Right lobe of liver (tissue), 6 donors: ENCODE measurements around the gene PTPRD. TPM values are rescaled to one million over a fixed set of nuclear protein-coding genes. Genes with fewer than 3 reads are reported as not detected.
A peak's percentile ranks its signal among the peaks of the same experiment; 100 is the strongest.

Experiments used
- ATAC-seq, 4 donors: fragments of 200-7000 bp; cut with Tn5 transposase; one replicate each; pipeline ENCODE4 v1.9.1; 2020; ENCODE audit warnings: mild to moderate bottlenecking in 4 of 4, moderate library complexity in 4 of 4
- DNase-seq, 3 donors: peaks; one replicate each; pipeline ENCODE4 v3.0.0-alpha.2; 2020
- H3K27ac ChIP-seq, 3 donors: fragments of 200-600 bp; one replicate each; pipeline ENCODE4 v1.8.0; 2022
- H3K27me3 ChIP-seq, 2 donors: fragments of 200-600 bp; one replicate each; pipeline ENCODE4 v1.8.0; 2022
- H3K36me3 ChIP-seq, 4 donors: fragments of 200-600 bp; sonication (generic) in 1 of 4; one replicate each; pipeline versions ENCODE4 v1.5.1 to v1.8.0; 2017 to 2022; ENCODE audit warnings: control low read depth in 1 of 4
- H3K4me1 ChIP-seq, 4 donors: fragments of 200-600 bp; sonication (generic) in 1 of 4; one replicate each; pipeline versions ENCODE4 v1.5.1 to v1.8.0; 2017 to 2022; ENCODE audit warnings: control low read depth in 1 of 4
- H3K4me3 ChIP-seq, 3 donors: fragments of 200-600 bp; one replicate each; pipeline ENCODE4 v1.8.0; 2022
- H3K9me3 ChIP-seq, 4 donors: fragments of 200-600 bp; sonication (generic) in 1 of 4; one replicate each; pipeline versions ENCODE4 v1.5.1 to v1.8.0; 2017 to 2022; ENCODE audit warnings: control low read depth in 1 of 4
- POLR2A ChIP-seq: fragments of 450-650 bp; IDR thresholded peaks from one replicate; pipeline ENCODE4 v1.6.1; 2017; ENCODE audit warnings: antibody characterized with exemption, mild to moderate bottlenecking
- WGBS: methylation state at CpG from one replicate; pipeline ENCODE4 v1.1.6; 2018; ENCODE audit warnings: low coverage, low lambda C conversion rate; ENCODE audit not compliant: insufficient coverage; ENCODE audit errors: missing lambda C conversion rate; 5-methylcytosine and 5-hydroxymethylcytosine counted together
- intact Hi-C, 2 donors: fragments of 100-400 bp; cut with DNase I; formaldehyde crosslinking; loops; one replicate each; pipeline versions ENCODE4 v1.11.2 to v1.14.1; 2022
- total RNA-seq, 6 experiments: library from RNA; depleted of rRNA in 2 of 6; stranded (reverse); fragments of >200 nt in 2 of 6; fragmentation: NEBNext Ultra II Directional in 3 of 6; extraction: Animal tissue kit (Norgen Biotek cat#: 25700) in 3 of 6; gene quantifications; one replicate each; pipeline versions ENCODE4 v1.1.0 to v1.2.4, GENCODE V29; 2016 to 2023
- TF ChIP-seq, protein P1 (sequence below), 4 donors: fragments of 200-600 bp in 3 of 4; fragments of 450-650 bp in 1 of 4; IDR thresholded peaks; one replicate each; pipeline versions ENCODE4 v1.5.1 to v1.8.0; 2016 to 2022; ENCODE audit warnings: antibody characterized with exemption in 4 of 4, mild to moderate bottlenecking in 2 of 4
- donor health status: DM: no; HTN: yes; CAD: no.
- donor health status: DM: no; HTN: no; CAD: no.
- donor health status: DM: no; HTN: no; CAD: no.
- donor health status: DM: no; HTN: yes; CAD: no.
- donor health status: DM: no; HTN: yes; CAD: no.

The PTPRD gene
- total RNA-seq, 6 experiments from 2014 or later: 5.4 to 29.8 (median 13.9) TPM

- TF ChIP-seq POLR2A: no peak
- TF ChIP-seq, protein P1, sequence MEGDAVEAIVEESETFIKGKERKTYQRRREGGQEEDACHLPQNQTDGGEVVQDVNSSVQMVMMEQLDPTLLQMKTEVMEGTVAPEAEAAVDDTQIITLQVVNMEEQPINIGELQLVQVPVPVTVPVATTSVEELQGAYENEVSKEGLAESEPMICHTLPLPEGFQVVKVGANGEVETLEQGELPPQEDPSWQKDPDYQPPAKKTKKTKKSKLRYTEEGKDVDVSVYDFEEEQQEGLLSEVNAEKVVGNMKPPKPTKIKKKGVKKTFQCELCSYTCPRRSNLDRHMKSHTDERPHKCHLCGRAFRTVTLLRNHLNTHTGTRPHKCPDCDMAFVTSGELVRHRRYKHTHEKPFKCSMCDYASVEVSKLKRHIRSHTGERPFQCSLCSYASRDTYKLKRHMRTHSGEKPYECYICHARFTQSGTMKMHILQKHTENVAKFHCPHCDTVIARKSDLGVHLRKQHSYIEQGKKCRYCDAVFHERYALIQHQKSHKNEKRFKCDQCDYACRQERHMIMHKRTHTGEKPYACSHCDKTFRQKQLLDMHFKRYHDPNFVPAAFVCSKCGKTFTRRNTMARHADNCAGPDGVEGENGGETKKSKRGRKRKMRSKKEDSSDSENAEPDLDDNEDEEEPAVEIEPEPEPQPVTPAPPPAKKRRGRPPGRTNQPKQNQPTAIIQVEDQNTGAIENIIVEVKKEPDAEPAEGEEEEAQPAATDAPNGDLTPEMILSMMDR (IDR thresholded peaks at IDR 0.05): no peak
- Histone ChIP-seq H3K4me1 (no peaks in the 10 kb centered on the region), H3K9me3 (no peaks in the 10 kb centered on the region), H3K4me3 (no peak overlapping the region), H3K27me3 (no peaks in the 10 kb centered on the region), H3K36me3 (no peaks in the 10 kb centered on the region), H3K27ac (no peak overlapping the region)
- no peak for DNase-seq
- no peak for ATAC-seq
- intact Hi-C loops: no loop called here
- WGBS: 74% methylated on average over 7 of the region's 7 CpGs
Measured at GRCh38 chr9:8673830-8674229, 1939.0 kb downstream of the PTPRD start.

- no peaks in the 10 kb centered on the region for H3K9me3 ChIP-seq
- H3K4me1 ChIP-seq: no peaks in the 10 kb centered on the region
- H3K27ac ChIP-seq: no peak overlapping the region
- DNase-seq (no peak), ATAC-seq (no peak)
- WGBS: 62% methylated on average over 2 of the region's 2 CpGs
- H3K27me3 ChIP-seq: no peaks in the 10 kb centered on the region
- TF ChIP-seq, protein P1 (IDR thresholded peaks at IDR 0.05): no peak
- no peak for TF ChIP-seq POLR2A
- intact Hi-C loops: no loop called here
- no peaks in the 10 kb centered on the region for H3K36me3 ChIP-seq
- no peak overlapping the region for H3K4me3 ChIP-seq
Measured at GRCh38 chr9:8670751-8671150, 1942.1 kb downstream of the PTPRD start.

DNA sequence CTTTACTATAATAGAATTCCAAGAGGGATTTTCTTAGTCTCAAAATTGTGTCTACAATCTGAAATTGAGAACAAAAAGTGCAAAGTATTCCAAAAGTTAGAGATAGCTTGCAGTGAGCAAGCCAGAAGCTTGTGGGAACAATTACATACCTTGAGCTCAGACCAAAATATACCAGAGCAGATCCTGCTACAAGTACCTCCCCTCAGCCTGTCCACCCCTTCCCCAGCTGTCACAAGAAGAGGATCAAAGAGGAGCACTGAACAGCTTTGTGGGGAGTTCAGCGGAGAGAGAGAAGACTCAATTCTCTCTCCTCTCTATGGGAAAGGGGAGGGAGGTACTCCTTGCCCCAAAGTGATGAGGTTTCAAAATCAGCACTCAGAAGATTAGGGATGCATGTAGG is 1944.1 kb downstream of the PTPRD start:
- DNase-seq (no peak), ATAC-seq (no peak)
- WGBS: 100% methylated on average over 1 of the region's 1 CpG
- Histone ChIP-seq H3K27ac (no peak overlapping the region), H3K36me3 (no peaks in the 10 kb centered on the region), H3K4me1 (no peaks in the 10 kb centered on the region), H3K4me3 (no peak overlapping the region), H3K9me3 (no peaks in the 10 kb centered on the region), H3K27me3 (no peaks in the 10 kb centered on the region)
- TF ChIP-seq, protein P1 (IDR thresholded peaks at IDR 0.05): no peak
- TF ChIP-seq POLR2A: no peak
- intact Hi-C loops: no loop called here

- no peaks in the 10 kb centered on the region for H3K9me3 ChIP-seq
- H3K27me3 ChIP-seq: no peaks in the 10 kb centered on the region
- no peak overlapping the region for H3K4me3 ChIP-seq
- 79% methylated on average over 3 of the region's 3 CpGs for WGBS
- ATAC-seq: no peak
- H3K4me1 ChIP-seq: no peaks in the 10 kb centered on the region
- no peak for DNase-seq
- no peaks in the 10 kb centered on the region for H3K36me3 ChIP-seq
- no peak overlapping the region for H3K27ac ChIP-seq
- intact Hi-C loops: no loop called here
- no peak for TF ChIP-seq POLR2A
- TF ChIP-seq, protein P1 (IDR thresholded peaks at IDR 0.05): no peak
Measured at GRCh38 chr9:8668231-8668630, 1944.6 kb downstream of the PTPRD start.

DNA sequence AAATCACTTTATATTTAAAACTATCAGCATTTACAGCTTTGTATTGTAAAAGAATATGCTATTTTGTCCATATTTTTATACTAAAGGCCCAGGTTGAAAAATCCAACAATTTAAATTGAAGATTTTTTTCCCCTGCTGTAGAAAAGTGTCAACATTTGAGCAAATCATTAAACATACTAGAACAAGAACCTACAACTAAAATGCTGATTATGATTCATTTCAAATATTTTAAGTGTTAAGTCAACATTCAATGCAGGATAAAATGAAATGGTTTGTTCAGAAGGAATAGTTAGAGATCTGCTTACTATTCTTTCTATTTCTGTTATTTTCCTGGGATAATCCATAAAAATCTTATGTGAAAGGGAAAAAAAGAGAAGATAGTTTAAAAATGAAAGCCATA is 1946.7 kb downstream of the PTPRD start:
- H3K36me3 ChIP-seq: no peaks in the 10 kb centered on the region
- peaks cover 0 to 2% (median under 1%) of the 10 kb centered on the region in 4 donors for H3K4me1 ChIP-seq
- intact Hi-C loops: no loop called here
- H3K4me3 ChIP-seq: no peak overlapping the region
- ATAC-seq (peak in 1 of 4 donors; percentile 51), DNase-seq (no peak)
- H3K9me3 ChIP-seq: no peaks in the 10 kb centered on the region
- TF ChIP-seq, protein P1 (IDR thresholded peaks at IDR 0.05): no peak
- TF ChIP-seq POLR2A: no peak
- no peaks in the 10 kb centered on the region for H3K27me3 ChIP-seq
- H3K27ac ChIP-seq: no peak overlapping the region
